HEK293 (cell line): ENCODE data around the gene PHACTR1.

Experiments
- CTCF ChIA-PET: fragments of 350-600 bp; formaldehyde crosslinking; extraction: SDS; loops from one replicate; lab custom pipeline; 2021; ENCODE audit warnings: antibody characterized with exemption; lab: Yijun Ruan, JAX
- POLR2A ChIA-PET: fragments of 300-600 bp; formaldehyde crosslinking; extraction: SDS; loops from one replicate; lab custom pipeline; 2020; ENCODE audit warnings: antibody characterized with exemption, inconsistent platforms; lab: Yijun Ruan, JAX
- H3K27ac ChIP-seq: fragments of 200-500 bp; sonication (Bioruptor generic); 2 replicates; pipeline ENCODE4 v1.5.1; 2014; ENCODE audit warnings: low read depth, low read length, control low read depth, inconsistent platforms; ENCODE audit errors: extremely low read depth
- H3K36me3 ChIP-seq, 2 experiments: fragments of 200-500 bp in 1 of 2; sonication (Bioruptor generic) in 1 of 2; 1 replicate in 1 of 2; 2 replicates in 1 of 2; pipeline ENCODE4 v1.5.1; 2014 to 2017; ENCODE audit warnings: inconsistent platforms in 2 of 2, low read length in 2 of 2; ENCODE audit not compliant: control insufficient read depth in 2 of 2, insufficient read depth in 1 of 2
- H3K4me1 ChIP-seq: fragments of 200-500 bp; sonication (Bioruptor generic); 2 replicates; pipeline ENCODE4 v1.5.1; 2014; ENCODE audit warnings: mild to moderate bottlenecking, low read length, inconsistent platforms; ENCODE audit not compliant: control insufficient read depth, insufficient read depth
- H3K4me3 ChIP-seq: 2 replicates; pipeline ENCODE4 v1.5.1; 2011; ENCODE audit warnings: low read depth, mild to moderate bottlenecking, control low read depth, low read length, moderate library complexity
- H3K9me3 ChIP-seq: fragments of 200-500 bp; sonication (Bioruptor generic); 2 replicates; pipeline ENCODE4 v1.5.1; 2014; ENCODE audit warnings: low read depth, low read length, inconsistent platforms; ENCODE audit not compliant: control insufficient read depth, insufficient read depth
- HIC1 ChIP-seq: fragments of 450-650 bp; formaldehyde crosslinking; IDR thresholded peaks from 2 replicates; pipeline ENCODE4 v1.5.1; 2016; ENCODE audit warnings: missing biosample characterization, missing genetic modification characterization
- SALL2 ChIP-seq: fragments of 450-650 bp; formaldehyde crosslinking; IDR thresholded peaks from 2 replicates; pipeline ENCODE4 v1.5.0; 2017; ENCODE audit warnings: missing biosample characterization, mild to moderate bottlenecking, missing genetic modification characterization, borderline replicate concordance
- SCRT1 ChIP-seq: fragments of 450-650 bp; formaldehyde crosslinking; IDR thresholded peaks from 2 replicates; pipeline ENCODE4 v1.5.1; 2016; ENCODE audit warnings: missing biosample characterization, missing genetic modification characterization, borderline replicate concordance
- SCRT2 ChIP-seq: fragments of 450-650 bp; formaldehyde crosslinking; IDR thresholded peaks from 2 replicates; pipeline ENCODE4 v1.5.1; 2016; ENCODE audit warnings: missing biosample characterization, missing genetic modification characterization
- SP2 ChIP-seq: fragments of 450-650 bp; formaldehyde crosslinking; IDR thresholded peaks from 2 replicates; pipeline ENCODE4 v1.5.1; 2016; ENCODE audit warnings: missing biosample characterization, missing genetic modification characterization
- ZBTB20 ChIP-seq: fragments of 450-650 bp; formaldehyde crosslinking; IDR thresholded peaks from 2 replicates; pipeline ENCODE4 v1.5.1; 2016; ENCODE audit warnings: missing biosample characterization, missing genetic modification characterization
- ZBTB26 ChIP-seq: fragments of 450-650 bp; formaldehyde crosslinking; optimal IDR thresholded peaks from 2 replicates; pipeline ENCODE3; 2016; ENCODE audit warnings: missing biosample characterization, mild to moderate bottlenecking, missing genetic modification characterization
- ZNF324 ChIP-seq: fragments of 450-650 bp; formaldehyde crosslinking; IDR thresholded peaks from 2 replicates; pipeline ENCODE4 v1.5.1; 2016; ENCODE audit warnings: missing biosample characterization, missing genetic modification characterization
- ZNF335 ChIP-seq: fragments of 450-650 bp; formaldehyde crosslinking; conservative IDR thresholded peaks from 2 replicates; pipeline ENCODE4 v1.5.1; 2016; ENCODE audit warnings: missing biosample characterization, missing genetic modification characterization
- ZNF596 ChIP-seq: fragments of 450-650 bp; IDR thresholded peaks from 2 replicates; pipeline ENCODE4 v1.5.0; 2018; ENCODE audit warnings: missing biosample characterization, mild to moderate bottlenecking, missing genetic modification characterization, moderate library complexity
- ZNF629 ChIP-seq: fragments of 450-650 bp; formaldehyde crosslinking; IDR thresholded peaks from 2 replicates; pipeline ENCODE4 v1.5.1; 2017; ENCODE audit warnings: missing biosample characterization, missing genetic modification characterization
- ZNF692 ChIP-seq: fragments of 450-650 bp; formaldehyde crosslinking; IDR thresholded peaks from 2 replicates; pipeline ENCODE4 v1.5.1; 2016; ENCODE audit warnings: missing biosample characterization, missing genetic modification characterization
- ZNF777 ChIP-seq: fragments of 450-650 bp; formaldehyde crosslinking; IDR thresholded peaks from 2 replicates; pipeline ENCODE4 v1.5.1; 2017; ENCODE audit warnings: missing biosample characterization, missing genetic modification characterization, borderline replicate concordance
- ZSCAN30 ChIP-seq: fragments of 450-650 bp; IDR thresholded peaks from 2 replicates; pipeline ENCODE4 v1.5.1; 2018; ENCODE audit warnings: missing biosample characterization, mild to moderate bottlenecking, missing genetic modification characterization, moderate library complexity
- ZXDB ChIP-seq: fragments of 450-650 bp; formaldehyde crosslinking; IDR thresholded peaks from 2 replicates; pipeline ENCODE4 v1.5.1; 2016; ENCODE audit warnings: missing biosample characterization, missing genetic modification characterization
- TF ChIP-seq, protein P1 (sequence below): fragments of 450-650 bp; formaldehyde crosslinking; IDR thresholded peaks from 2 replicates; pipeline ENCODE4 v1.5.1; 2016; ENCODE audit warnings: missing biosample characterization, missing genetic modification characterization
- TF ChIP-seq, protein P2 (sequence below): fragments of 450-650 bp; formaldehyde crosslinking; IDR thresholded peaks from 2 replicates; pipeline ENCODE4 v1.5.1; 2016; ENCODE audit warnings: missing biosample characterization, missing genetic modification characterization

The PHACTR1 gene

GRCh38 chr6:13013681-13014503 is 297.3 kb downstream of the PHACTR1 start (continued):
- TF ChIP-seq ZBTB26 (tag by site-specific recombination) (peak; percentile 71), ZNF777 (tag by site-specific recombination) (peak; percentile 93), ZBTB20 (tag by site-specific recombination) (peak; percentile 69), ZNF692 (peak; percentile 8; the same call in 1 of the 2 replicates)
- TF ChIP-seq, protein P1, sequence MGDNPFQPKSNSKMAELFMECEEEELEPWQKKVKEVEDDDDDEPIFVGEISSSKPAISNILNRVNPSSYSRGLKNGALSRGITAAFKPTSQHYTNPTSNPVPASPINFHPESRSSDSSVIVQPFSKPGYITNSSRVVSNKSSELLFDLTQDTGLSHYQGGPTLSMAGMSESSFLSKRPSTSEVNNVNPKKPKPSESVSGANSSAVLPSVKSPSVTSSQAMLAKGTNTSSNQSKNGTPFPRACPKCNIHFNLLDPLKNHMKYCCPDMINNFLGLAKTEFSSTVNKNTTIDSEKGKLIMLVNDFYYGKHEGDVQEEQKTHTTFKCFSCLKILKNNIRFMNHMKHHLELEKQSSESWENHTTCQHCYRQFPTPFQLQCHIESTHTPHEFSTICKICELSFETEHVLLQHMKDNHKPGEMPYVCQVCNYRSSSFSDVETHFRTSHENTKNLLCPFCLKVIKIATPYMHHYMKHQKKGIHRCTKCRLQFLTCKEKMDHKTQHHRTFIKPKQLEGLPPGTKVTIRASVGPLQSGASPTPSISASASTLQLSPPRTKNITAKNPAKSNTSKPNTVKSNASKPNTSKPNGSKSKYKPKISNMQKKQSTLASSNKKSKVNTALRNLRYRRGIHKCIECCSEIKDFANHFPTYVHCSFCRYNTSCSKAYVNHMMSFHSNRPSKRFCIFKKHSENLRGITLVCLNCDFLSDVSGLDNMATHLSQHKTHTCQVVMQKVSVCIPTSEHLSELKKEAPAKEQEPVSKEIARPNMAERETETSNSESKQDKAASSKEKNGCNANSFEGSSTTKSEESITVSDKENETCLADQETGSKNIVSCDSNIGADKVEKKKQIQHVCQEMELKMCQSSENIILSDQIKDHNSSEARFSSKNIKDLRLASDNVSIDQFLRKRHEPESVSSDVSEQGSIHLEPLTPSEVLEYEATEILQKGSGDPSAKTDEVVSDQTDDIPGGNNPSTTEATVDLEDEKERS (tag by site-specific recombination) = no peak

DNA sequence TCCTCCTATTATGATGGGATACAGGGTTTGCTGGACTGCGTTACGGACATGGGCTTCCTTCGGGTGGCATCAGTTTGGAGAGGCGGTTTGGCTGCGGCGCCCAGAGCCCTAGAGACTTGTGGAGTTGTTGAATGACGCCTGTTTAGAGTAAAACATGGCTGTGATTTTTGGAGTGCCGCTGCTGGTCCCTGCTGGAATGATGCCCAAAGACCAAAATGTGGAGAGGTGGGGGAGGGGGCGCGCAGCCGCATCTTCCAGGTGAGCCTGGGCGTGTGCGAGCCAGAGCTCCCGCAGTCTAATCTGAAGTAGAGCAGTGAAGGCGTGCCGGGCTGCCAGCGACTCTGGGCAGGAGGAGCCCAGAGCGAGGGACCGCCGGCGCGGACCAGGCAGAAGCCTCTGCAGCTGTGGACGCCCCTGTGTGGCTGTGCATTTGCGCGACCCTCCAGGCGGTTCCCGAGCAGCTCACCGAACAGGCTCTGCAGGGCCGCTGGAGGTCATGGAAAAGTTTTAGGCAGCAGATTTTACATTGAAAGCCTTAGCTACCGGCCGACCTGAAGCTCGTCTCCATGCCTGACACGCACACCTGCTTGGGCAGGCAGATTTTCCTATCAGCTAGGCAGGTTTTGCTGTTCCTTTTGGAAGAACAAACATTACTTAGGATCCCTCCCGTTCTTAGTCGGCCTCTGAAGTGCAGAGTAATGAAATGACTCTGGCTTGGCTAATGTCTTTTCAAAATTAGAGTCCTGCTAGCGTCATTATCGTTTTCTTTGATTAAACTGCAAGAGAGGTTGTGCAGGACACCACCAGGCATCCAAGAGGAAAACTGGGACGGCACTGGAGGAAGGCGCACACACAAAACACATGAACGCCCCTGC is 298.2 kb downstream of the PHACTR1 start:
- peak overlapping the region; percentile 50 for H3K4me3 ChIP-seq
- ChIA-PET POLR2A (interaction anchor here (0.7 kb wide), 1 partner anchor 314 kb away, joined by 3 read pairs; the partner anchor contains the start of gene TBC1D7), CTCF (no interaction called here)
- H3K36me3 ChIP-seq = no peaks in the 10 kb centered on the region
- peak overlapping the region; percentile 59; the same call in 1 of the 2 replicates for H3K27ac ChIP-seq
- H3K9me3 ChIP-seq = no peaks in the 10 kb centered on the region
- peaks cover 26% of the 10 kb centered on the region for H3K4me1 ChIP-seq
- TF ChIP-seq ZNF629 (tag by site-specific recombination) (peak; percentile 12; the same call in 1 of the 2 replicates), ZNF335 (tag by site-specific recombination) (peak; percentile 92), ZNF596 (tag by site-specific recombination) (no peak), SCRT1 (peak; percentile 54), ZXDB (tag by site-specific recombination) (peak; percentile 79), HIC1 (tag by site-specific recombination) (peak; percentile 15; the same call in 1 of the 2 replicates), SALL2 (tag by site-specific recombination) (no peak), ZNF324 (tag by site-specific recombination) (0 out of 2 replicates have a peak, but pooled peaks have one; percentile 19), ZSCAN30 (peak; percentile 16; the same call in 1 of the 2 replicates), SP2 (tag by site-specific recombination) (peak; percentile 27; the same call in 1 of the 2 replicates), SCRT2 (peak; percentile 83)
- TF ChIP-seq, protein P2, sequence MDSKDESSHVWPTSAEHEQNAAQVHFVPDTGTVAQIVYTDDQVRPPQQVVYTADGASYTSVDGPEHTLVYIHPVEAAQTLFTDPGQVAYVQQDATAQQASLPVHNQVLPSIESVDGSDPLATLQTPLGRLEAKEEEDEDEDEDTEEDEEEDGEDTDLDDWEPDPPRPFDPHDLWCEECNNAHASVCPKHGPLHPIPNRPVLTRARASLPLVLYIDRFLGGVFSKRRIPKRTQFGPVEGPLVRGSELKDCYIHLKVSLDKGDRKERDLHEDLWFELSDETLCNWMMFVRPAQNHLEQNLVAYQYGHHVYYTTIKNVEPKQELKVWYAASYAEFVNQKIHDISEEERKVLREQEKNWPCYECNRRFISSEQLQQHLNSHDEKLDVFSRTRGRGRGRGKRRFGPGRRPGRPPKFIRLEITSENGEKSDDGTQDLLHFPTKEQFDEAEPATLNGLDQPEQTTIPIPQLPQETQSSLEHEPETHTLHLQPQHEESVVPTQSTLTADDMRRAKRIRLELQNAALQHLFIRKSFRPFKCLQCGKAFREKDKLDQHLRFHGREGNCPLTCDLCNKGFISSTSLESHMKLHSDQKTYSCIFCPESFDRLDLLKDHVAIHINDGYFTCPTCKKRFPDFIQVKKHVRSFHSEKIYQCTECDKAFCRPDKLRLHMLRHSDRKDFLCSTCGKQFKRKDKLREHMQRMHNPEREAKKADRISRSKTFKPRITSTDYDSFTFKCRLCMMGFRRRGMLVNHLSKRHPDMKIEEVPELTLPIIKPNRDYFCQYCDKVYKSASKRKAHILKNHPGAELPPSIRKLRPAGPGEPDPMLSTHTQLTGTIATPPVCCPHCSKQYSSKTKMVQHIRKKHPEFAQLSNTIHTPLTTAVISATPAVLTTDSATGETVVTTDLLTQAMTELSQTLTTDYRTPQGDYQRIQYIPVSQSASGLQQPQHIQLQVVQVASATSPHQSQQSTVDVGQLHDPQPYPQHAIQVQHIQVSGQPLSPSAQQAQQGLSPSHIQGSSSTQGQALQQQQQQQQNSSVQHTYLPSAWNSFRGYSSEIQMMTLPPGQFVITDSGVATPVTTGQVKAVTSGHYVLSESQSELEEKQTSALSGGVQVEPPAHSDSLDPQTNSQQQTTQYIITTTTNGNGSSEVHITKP (tag by site-specific recombination) = peak; percentile 92
